A549 (cell line): Measurements from ENCODE around the gene FOSL2. TPM values are rescaled to one million over a fixed set of nuclear protein-coding genes. Genes with fewer than 3 reads are reported as not detected.

Source experiments
- ATAC-seq, 2 experiments: fragments of 200-7000 bp in 1 of 2; fragments of >200 bp in 1 of 2; cut with Nextera tagmentation in 1 of 2; cut with Tn5 transposase in 1 of 2; 3 replicates each; pipeline versions ENCODE4 v1.8.0 to v1.9.1; 2018 to 2020; ENCODE audit warnings: mild to moderate bottlenecking in 1 of 2, moderate library complexity in 1 of 2
- CTCF ChIA-PET: fragments of 300-600 bp; sonication (Branson Sonifier 250); formaldehyde crosslinking; extraction: SDS; loops from one replicate; lab custom pipeline; 2021; ENCODE audit warnings: antibody characterized with exemption, inconsistent platforms; lab: Yijun Ruan, JAX
- POLR2A ChIA-PET: fragments of 350-600 bp; formaldehyde crosslinking; extraction: SDS; loops from one replicate; lab custom pipeline; 2021; ENCODE audit warnings: antibody characterized with exemption, inconsistent platforms; lab: Yijun Ruan, JAX
- DNase-seq, 2 experiments: peaks; one replicate each; pipeline versions ENCODE4 v3.0.0 to v3.0.0-alpha.2; 2011 to 2016; ENCODE audit warnings: low read depth in 1 of 2, low spot score in 1 of 2
- FAIRE-seq: peaks from 2 replicates; lab custom pipeline; 2011; peaks lifted over from hg19 to GRCh38; lab: Jason Lieb, UNC
- H3K27ac ChIP-seq, 2 experiments: fragments of >200 bp; sonication (Bioruptor Twin); formaldehyde crosslinking; 3 replicates each; pipeline ENCODE4 v1.5.1; 2016 to 2017
- H3K4me1 ChIP-seq: fragments of >200 bp; sonication (Bioruptor Twin); formaldehyde crosslinking; 3 replicates; pipeline ENCODE4 v1.6.1; 2016
- H3K4me2 ChIP-seq: fragments of >200 bp; sonication (Bioruptor Twin); formaldehyde crosslinking; 3 replicates; pipeline ENCODE4 v1.6.1; 2016
- H3K4me3 ChIP-seq: fragments of >200 bp; sonication (Bioruptor Twin); formaldehyde crosslinking; 3 replicates; pipeline ENCODE4 v1.5.1; 2016
- H3K9me3 ChIP-seq: fragments of >200 bp; sonication (Bioruptor Twin); formaldehyde crosslinking; 3 replicates; pipeline ENCODE4 v1.6.1; 2016
- ATOH8 ChIP-seq: fragments of 250-450 bp; sonication (Bioruptor Pico); IDR thresholded peaks from 2 replicates; pipeline ENCODE4 v1.5.0; 2020; ENCODE audit warnings: low read depth, mild to moderate bottlenecking, moderate library complexity
- BHLHE40 ChIP-seq: IDR thresholded peaks from 2 replicates; pipeline ENCODE4 v1.6.1; 2012; ENCODE audit warnings: low read depth, low read length, inconsistent platforms
- CBX2 ChIP-seq: fragments of 200-600 bp; sonication (generic); IDR thresholded peaks from 2 replicates; pipeline ENCODE4 v1.6.1; 2016; ENCODE audit warnings: low read depth, mild to moderate bottlenecking, borderline replicate concordance
- CEBPB ChIP-seq, 2 experiments: fragments of >200 bp in 1 of 2; sonication (Bioruptor Twin) in 1 of 2; formaldehyde crosslinking in 1 of 2; IDR thresholded peaks; 2 replicates each; pipeline ENCODE4 v1.6.1; 2012 to 2016
- EHMT2 ChIP-seq: fragments of 200-600 bp; sonication (generic); IDR thresholded peaks from 2 replicates; pipeline ENCODE4 v1.6.1; 2016; ENCODE audit warnings: antibody characterized with exemption, low read depth, mild to moderate bottlenecking, moderate library complexity
- ELK1 ChIP-seq: fragments of 150-350 bp; IDR thresholded peaks from 2 replicates; pipeline ENCODE4 v1.6.1; 2014; ENCODE audit warnings: low read depth, mild to moderate bottlenecking, low read length
- EP300 ChIP-seq, 2 experiments: fragments of >200 bp; sonication (Bioruptor Twin); formaldehyde crosslinking; IDR thresholded peaks; 2 replicates in 1 of 2; 3 replicates in 1 of 2; pipeline ENCODE4 v1.6.1; 2016 to 2017
- ESRRA ChIP-seq: fragments of 150-350 bp; IDR thresholded peaks from 2 replicates; pipeline ENCODE4 v1.6.1; 2014; ENCODE audit warnings: mild to moderate bottlenecking, low read length, borderline replicate concordance
- FOSL2 ChIP-seq, 2 experiments: fragments of 450-650 bp in 1 of 2; fragments of >200 bp in 1 of 2; sonication (Bioruptor Twin) in 1 of 2; formaldehyde crosslinking; IDR thresholded peaks; 2 replicates each; pipeline versions ENCODE4 v1.5.0 to v1.6.1; 2016 to 2020; ENCODE audit warnings: mild to moderate bottlenecking in 1 of 2, moderate library complexity in 1 of 2
- HOXB13 ChIP-seq: fragments of 250-450 bp; sonication (Bioruptor Pico); IDR thresholded peaks from 2 replicates; pipeline ENCODE4 v1.5.0; 2020; ENCODE audit warnings: low read depth, mild to moderate bottlenecking, moderate library complexity
- KDM5A ChIP-seq: fragments of 200-600 bp; sonication (generic); IDR thresholded peaks from 2 replicates; pipeline ENCODE4 v1.6.1; 2016; ENCODE audit warnings: antibody characterized with exemption, mild to moderate bottlenecking
- NPAS2 ChIP-seq: fragments of 250-450 bp; sonication (Bioruptor Pico); IDR thresholded peaks from 2 replicates; pipeline ENCODE4 v1.8.0; 2022; ENCODE audit warnings: mild to moderate bottlenecking, moderate library complexity, borderline replicate concordance
- PHF8 ChIP-seq: fragments of 200-600 bp; sonication (generic); IDR thresholded peaks from 2 replicates; pipeline ENCODE4 v1.6.1; 2016; ENCODE audit warnings: low read depth, mild to moderate bottlenecking, antibody characterized with exemption, moderate library complexity, borderline replicate concordance
- RAD21 ChIP-seq, 2 experiments: fragments of >200 bp in 1 of 2; sonication (Bioruptor Twin) in 1 of 2; formaldehyde crosslinking in 1 of 2; IDR thresholded peaks in 1 of 2; conservative IDR thresholded peaks in 1 of 2; 2 replicates in 1 of 2; 3 replicates in 1 of 2; pipeline ENCODE4 v1.6.1; 2012 to 2018; ENCODE audit warnings: inconsistent platforms in 1 of 2
- RFX5 ChIP-seq: fragments of 450-650 bp; IDR thresholded peaks from 2 replicates; pipeline ENCODE4 v1.7.1; 2014; ENCODE audit warnings: antibody characterized with exemption, mild to moderate bottlenecking, moderate library complexity
- RNF2 ChIP-seq: fragments of 200-600 bp; sonication (generic); IDR thresholded peaks from 2 replicates; pipeline ENCODE4 v1.6.1; 2016; ENCODE audit warnings: low read depth, mild to moderate bottlenecking, antibody characterized with exemption, moderate library complexity, borderline replicate concordance
- SREBF2 ChIP-seq: fragments of 450-650 bp; IDR thresholded peaks from 2 replicates; pipeline ENCODE4 v1.6.1; 2014; ENCODE audit warnings: mild to moderate bottlenecking, moderate library complexity
- ZSCAN20 ChIP-seq: fragments of 250-450 bp; sonication (Bioruptor Pico); IDR thresholded peaks from 2 replicates; pipeline ENCODE4 v1.8.0; 2022; ENCODE audit warnings: mild to moderate bottlenecking, moderate library complexity
- WGBS: methylation state at CpG from one replicate; pipeline ENCODE4 v1.1.6; 2017; ENCODE audit errors: missing lambda C conversion rate; 5-methylcytosine and 5-hydroxymethylcytosine counted together
- polyA plus RNA-seq, 4 experiments: library from polyadenylated mRNA; depleted of rRNA in 3 of 4; stranded (reverse); fragments of >200 nt; fragmentation: RNase III in 1 of 4; extraction: RNeasy Plus Mini Kit Qiagen cat#74134 plus additional on column Dnase treatment in 1 of 4; gene quantifications; 2 replicates in 3 of 4; 3 replicates in 1 of 4; pipeline ENCODE4 v1.2.3, GENCODE V29; 2011 to 2017
- TF ChIP-seq, protein P1 (sequence below): fragments of 450-650 bp; IDR thresholded peaks from 2 replicates; pipeline ENCODE4 v1.6.1; 2014; ENCODE audit warnings: antibody characterized with exemption
- TF ChIP-seq, protein P2 (sequence below): fragments of >200 bp; sonication (Bioruptor Twin); formaldehyde crosslinking; IDR thresholded peaks from 3 replicates; pipeline ENCODE4 v1.6.1; 2016
- TF ChIP-seq, protein P3 (sequence below): IDR thresholded peaks from 2 replicates; pipeline ENCODE4 v1.6.1; 2012

Gene FOSL2
- polyA plus RNA-seq, 2 of the 4 experiments (the other 2 are of a cell fraction): 45.7 to 73.4 TPM

DNA sequence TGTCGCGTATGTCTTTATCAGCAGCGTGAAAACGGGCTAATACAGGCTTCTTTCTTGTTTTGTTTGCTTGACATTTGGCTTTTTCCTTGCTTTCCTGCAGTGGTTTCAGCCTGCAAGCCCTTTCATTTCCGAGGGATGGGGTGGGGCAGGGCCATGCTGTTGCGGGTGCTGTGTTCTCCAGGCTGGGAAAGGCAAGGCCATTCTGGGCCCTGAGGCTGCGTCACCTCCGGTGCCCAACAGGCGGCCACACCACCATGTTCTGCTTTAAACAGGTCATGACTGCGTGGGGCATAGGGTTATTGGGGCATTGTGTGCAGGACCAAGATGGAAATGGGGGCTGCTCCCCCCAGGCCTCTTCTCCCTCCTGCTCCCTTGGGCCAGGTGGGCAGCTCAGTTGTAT, 64.6 kb downstream of the FOSL2 start:
- TF ChIP-seq EP300 (IDR thresholded peaks at IDR 0.05) (no peak), ATOH8 (CRISPR knock-in tag) (no peak), ZSCAN20 (CRISPR knock-in tag) (no peak), PHF8 (no peak)
- TF ChIP-seq, protein P1, sequence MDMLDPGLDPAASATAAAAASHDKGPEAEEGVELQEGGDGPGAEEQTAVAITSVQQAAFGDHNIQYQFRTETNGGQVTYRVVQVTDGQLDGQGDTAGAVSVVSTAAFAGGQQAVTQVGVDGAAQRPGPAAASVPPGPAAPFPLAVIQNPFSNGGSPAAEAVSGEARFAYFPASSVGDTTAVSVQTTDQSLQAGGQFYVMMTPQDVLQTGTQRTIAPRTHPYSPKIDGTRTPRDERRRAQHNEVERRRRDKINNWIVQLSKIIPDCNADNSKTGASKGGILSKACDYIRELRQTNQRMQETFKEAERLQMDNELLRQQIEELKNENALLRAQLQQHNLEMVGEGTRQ: no peak
- CTCF ChIA-PET: interaction anchor here (1.4 kb wide), 1 partner anchor 754 kb away, joined by 3 read pairs; no protein-coding TSS in a partner anchor
- ATAC-seq (peak in 1 of 2 experiments; percentile 36; a peak in 2 of 6 replicates), DNase-seq (no peak), FAIRE-seq (no peak)
- Histone ChIP-seq H3K27ac (no peak overlapping the region), H3K4me2 (no peak overlapping the region), H3K9me3 (peaks cover 7% of the 10 kb centered on the region), H3K4me3 (no peak overlapping the region), H3K4me1 (peaks cover 5% of the 10 kb centered on the region)
- 82% methylated on average over 10 of the region's 10 CpGs for WGBS
- POLR2A ChIA-PET: no interaction called here

GRCh38 chr2:28461056-28461455, 68.4 kb downstream of the FOSL2 start:
- no peak for FAIRE-seq
- CTCF ChIA-PET: interaction anchor here (0.9 to 2.1 kb wide), 2 partner anchors 8 to 778 kb away, joined by 3 to 8 read pairs; no protein-coding TSS in a partner anchor
- TF ChIP-seq ZSCAN20 (CRISPR knock-in tag) (no peak), RFX5 (no peak), RNF2 (no peak), ESRRA (no peak), KDM5A (no peak), RAD21 (conservative IDR thresholded peaks at IDR 0.05 in 1 of 2, IDR thresholded peaks at IDR 0.05 in 1 of 2) (no peak), FOSL2 (IDR thresholded peaks at IDR 0.05) (no peak), FOSL2 (CRISPR knock-in tag; IDR thresholded peaks at IDR 0.05) (no peak), SREBF2 (no peak), ELK1 (no peak), CEBPB (IDR thresholded peaks at IDR 0.05) (no peak), HOXB13 (CRISPR knock-in tag) (no peak), EHMT2 (no peak), BHLHE40 (no peak), NPAS2 (CRISPR knock-in tag) (no peak), CBX2 (no peak)
- TF ChIP-seq, protein P2, sequence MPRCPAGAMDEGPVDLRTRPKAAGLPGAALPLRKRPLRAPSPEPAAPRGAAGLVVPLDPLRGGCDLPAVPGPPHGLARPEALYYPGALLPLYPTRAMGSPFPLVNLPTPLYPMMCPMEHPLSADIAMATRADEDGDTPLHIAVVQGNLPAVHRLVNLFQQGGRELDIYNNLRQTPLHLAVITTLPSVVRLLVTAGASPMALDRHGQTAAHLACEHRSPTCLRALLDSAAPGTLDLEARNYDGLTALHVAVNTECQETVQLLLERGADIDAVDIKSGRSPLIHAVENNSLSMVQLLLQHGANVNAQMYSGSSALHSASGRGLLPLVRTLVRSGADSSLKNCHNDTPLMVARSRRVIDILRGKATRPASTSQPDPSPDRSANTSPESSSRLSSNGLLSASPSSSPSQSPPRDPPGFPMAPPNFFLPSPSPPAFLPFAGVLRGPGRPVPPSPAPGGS: no peak
- TF ChIP-seq, protein P3, sequence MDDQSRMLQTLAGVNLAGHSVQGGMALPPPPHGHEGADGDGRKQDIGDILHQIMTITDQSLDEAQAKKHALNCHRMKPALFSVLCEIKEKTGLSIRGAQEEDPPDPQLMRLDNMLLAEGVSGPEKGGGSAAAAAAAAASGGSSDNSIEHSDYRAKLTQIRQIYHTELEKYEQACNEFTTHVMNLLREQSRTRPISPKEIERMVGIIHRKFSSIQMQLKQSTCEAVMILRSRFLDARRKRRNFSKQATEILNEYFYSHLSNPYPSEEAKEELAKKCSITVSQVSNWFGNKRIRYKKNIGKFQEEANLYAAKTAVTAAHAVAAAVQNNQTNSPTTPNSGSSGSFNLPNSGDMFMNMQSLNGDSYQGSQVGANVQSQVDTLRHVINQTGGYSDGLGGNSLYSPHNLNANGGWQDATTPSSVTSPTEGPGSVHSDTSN: no peak

More at GRCh38 chr2:28461056-28461455, 68.4 kb downstream of the FOSL2 start:
- Histone ChIP-seq H3K9me3 (peaks cover 16% of the 10 kb centered on the region), H3K4me2 (no peak overlapping the region), H3K4me1 (no peaks in the 10 kb centered on the region), H3K4me3 (no peak overlapping the region), H3K27ac (no peak overlapping the region)
- ATAC-seq (no peak), DNase-seq (no peak)
- WGBS: 17% methylated on average over 2 of the region's 2 CpGs
- POLR2A ChIA-PET: no interaction called here
